ENCODE results near the gene CDIP1. TPM values are rescaled to one million over a fixed set of nuclear protein-coding genes. Genes with fewer than 3 reads are reported as not detected.
A peak's percentile ranks its signal among the peaks of the same experiment; 100 is the strongest.

The CDIP1 gene
- total RNA-seq, 6 donors from 2014 or later, result 7.3 to 27.0 (median 21.9) TPM

DNA sequence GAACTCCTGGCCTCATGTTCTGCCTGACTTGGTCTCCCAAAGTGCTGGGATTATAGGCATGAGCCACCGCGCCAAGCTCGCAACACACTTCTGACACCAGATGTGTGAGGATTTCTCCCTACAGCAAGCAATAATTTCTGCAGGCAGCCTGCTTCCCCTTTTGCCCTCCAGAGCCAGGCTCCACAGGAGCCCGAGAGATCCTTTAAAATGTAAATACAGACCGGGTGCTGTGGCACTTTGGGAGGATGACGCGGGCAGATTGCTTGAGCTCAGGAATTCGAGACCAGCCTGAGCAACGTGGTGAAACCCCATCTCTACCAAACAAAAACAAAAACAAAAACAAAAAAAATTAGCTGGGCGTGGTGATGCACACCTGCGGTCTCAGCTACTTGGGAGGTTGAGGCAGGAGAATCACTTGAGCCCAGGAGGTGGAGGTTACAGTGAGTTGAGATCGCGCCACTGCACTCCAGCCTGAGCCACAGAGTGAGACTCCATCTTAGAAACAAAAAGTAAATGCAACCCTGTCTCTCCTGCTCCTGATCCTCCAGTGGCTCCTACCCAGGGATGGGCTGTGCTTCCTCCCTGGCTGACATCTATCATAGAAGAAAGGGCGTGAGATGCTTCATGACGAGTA lies 32.2 kb upstream of the CDIP1 start:
- DNase-seq (no peak), ATAC-seq (ENCODE audit: low FRiP score in 2 of 2) (no peak)
- Histone ChIP-seq H3K36me3 (no peaks in the 10 kb centered on the region), H3K9me3 (no peaks in the 10 kb centered on the region), H3K4me1 (no peaks in the 10 kb centered on the region), H3K27ac (no peak overlapping the region), H3K4me3 (no peak overlapping the region), H3K27me3 (no peaks in the 10 kb centered on the region)
- TF ChIP-seq EP300 (IDR thresholded peaks at IDR 0.05), result no peak
- TF ChIP-seq, protein P1, sequence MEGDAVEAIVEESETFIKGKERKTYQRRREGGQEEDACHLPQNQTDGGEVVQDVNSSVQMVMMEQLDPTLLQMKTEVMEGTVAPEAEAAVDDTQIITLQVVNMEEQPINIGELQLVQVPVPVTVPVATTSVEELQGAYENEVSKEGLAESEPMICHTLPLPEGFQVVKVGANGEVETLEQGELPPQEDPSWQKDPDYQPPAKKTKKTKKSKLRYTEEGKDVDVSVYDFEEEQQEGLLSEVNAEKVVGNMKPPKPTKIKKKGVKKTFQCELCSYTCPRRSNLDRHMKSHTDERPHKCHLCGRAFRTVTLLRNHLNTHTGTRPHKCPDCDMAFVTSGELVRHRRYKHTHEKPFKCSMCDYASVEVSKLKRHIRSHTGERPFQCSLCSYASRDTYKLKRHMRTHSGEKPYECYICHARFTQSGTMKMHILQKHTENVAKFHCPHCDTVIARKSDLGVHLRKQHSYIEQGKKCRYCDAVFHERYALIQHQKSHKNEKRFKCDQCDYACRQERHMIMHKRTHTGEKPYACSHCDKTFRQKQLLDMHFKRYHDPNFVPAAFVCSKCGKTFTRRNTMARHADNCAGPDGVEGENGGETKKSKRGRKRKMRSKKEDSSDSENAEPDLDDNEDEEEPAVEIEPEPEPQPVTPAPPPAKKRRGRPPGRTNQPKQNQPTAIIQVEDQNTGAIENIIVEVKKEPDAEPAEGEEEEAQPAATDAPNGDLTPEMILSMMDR (IDR thresholded peaks at IDR 0.05), result no peak
- TF ChIP-seq POLR2AphosphoS5 (IDR thresholded peaks at IDR 0.05), result no peak
- TF ChIP-seq POLR2A (IDR thresholded peaks at IDR 0.05), result no peak
- WGBS, 2 donors, result 76 to 78% methylated on average over 15 of the region's 15 CpGs

DNA sequence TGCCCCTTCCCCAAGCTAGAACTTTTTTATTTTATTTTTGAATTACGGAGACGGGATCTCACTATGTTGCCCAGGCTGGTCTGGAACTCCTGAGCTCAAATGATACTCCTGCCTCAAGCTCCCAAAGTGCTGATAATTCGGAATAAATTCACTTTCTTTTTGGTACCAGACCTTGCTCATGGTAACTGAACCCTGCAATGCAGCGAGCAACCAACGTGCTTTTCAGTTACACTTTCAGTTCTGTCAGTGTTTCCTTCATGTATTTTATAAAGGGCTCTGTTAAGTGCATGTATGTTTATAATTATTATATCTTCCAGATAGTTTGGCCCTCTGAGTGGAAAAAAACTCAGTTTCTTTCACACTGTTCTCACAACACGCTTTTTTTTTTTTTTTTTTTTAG lies 31.5 kb upstream of the CDIP1 start:
- Histone ChIP-seq H3K4me1 (no peaks in the 10 kb centered on the region), H3K4me3 (no peak overlapping the region), H3K27me3 (no peaks in the 10 kb centered on the region), H3K27ac (no peak overlapping the region), H3K36me3 (no peaks in the 10 kb centered on the region), H3K9me3 (no peaks in the 10 kb centered on the region)
- DNase-seq (no peak), ATAC-seq (ENCODE audit: low FRiP score in 2 of 2) (no peak)
- 80 to 82% methylated on average over 6 of the region's 6 CpGs for WGBS, 2 donors
- TF ChIP-seq, protein P1 (IDR thresholded peaks at IDR 0.05), result no peak
- no peak for TF ChIP-seq POLR2AphosphoS5 (IDR thresholded peaks at IDR 0.05)
- TF ChIP-seq POLR2A (IDR thresholded peaks at IDR 0.05), result no peak

DNA sequence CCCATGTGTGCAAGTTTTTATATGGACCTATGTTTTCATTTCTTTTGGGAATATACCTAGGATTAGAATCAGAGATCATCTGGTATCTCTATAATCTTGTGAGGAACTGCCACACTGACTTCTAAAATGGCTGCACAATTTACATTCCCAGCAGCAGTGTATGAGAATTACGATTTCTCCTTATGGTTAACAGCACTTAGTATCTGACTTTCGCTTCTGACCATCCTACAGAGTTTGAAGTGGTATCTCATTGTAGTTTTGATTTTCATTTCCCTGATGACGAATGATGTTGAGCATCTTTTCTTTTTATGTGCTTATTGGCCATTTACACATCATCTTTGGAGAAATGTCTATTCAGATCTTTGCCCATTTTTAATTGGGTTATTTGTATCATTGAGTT lies 27.6 kb upstream of the CDIP1 start:
- WGBS, 2 donors, result 79 to 80% methylated on average over 3 of the region's 3 CpGs
- Histone ChIP-seq H3K27ac (no peak overlapping the region), H3K9me3 (no peaks in the 10 kb centered on the region), H3K36me3 (no peaks in the 10 kb centered on the region), H3K4me1 (no peaks in the 10 kb centered on the region), H3K27me3 (no peaks in the 10 kb centered on the region), H3K4me3 (no peak overlapping the region)
- TF ChIP-seq EP300 (IDR thresholded peaks at IDR 0.05) (no peak), POLR2A (IDR thresholded peaks at IDR 0.05) (no peak), POLR2AphosphoS5 (IDR thresholded peaks at IDR 0.05) (no peak)
- TF ChIP-seq, protein P1 (IDR thresholded peaks at IDR 0.05), result no peak
- ATAC-seq (ENCODE audit: low FRiP score in 2 of 2) (no peak), DNase-seq (no peak)

DNA sequence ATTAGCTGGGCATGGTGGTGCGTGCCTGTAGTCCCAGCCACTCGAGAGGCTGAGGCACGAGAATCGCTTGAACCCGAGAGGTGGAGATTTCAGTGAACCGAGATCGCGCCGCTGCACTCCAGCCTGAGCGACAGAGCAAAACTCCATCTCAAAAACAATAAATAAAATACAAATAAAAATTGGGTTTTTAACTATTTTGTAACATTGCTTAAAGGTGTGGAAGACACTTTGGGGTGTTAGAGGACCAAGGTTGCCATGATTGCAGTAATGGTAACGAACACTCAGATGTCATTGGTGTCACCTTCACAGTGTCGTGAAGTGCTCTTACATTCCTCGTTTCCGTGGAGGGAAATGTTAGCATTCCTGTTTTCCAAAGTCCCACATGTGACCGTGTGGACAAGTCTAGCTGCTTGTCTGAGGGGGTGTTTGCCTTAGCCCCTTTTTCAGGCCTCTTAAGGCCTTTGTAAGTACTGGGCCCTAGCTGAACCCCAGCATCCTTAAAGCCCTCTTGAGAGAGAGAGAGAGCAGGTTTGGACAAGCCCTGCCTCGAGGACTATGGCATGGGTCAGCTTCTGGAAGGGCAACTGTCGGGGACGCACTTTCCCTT lies 26.2 kb upstream of the CDIP1 start:
- Histone ChIP-seq H3K9me3 (no peaks in the 10 kb centered on the region), H3K4me3 (no peak overlapping the region), H3K36me3 (no peaks in the 10 kb centered on the region), H3K27me3 (no peaks in the 10 kb centered on the region), H3K4me1 (no peaks in the 10 kb centered on the region), H3K27ac (no peak overlapping the region)
- peak in 1 of 2 donors; percentile 70 for ATAC-seq (ENCODE audit: low FRiP score in 2 of 2)
- no peak for TF ChIP-seq POLR2A (IDR thresholded peaks at IDR 0.05)
- TF ChIP-seq EP300 (IDR thresholded peaks at IDR 0.05), result no peak
- TF ChIP-seq, protein P1 (IDR thresholded peaks at IDR 0.05), result no peak
- no peak for TF ChIP-seq POLR2AphosphoS5 (IDR thresholded peaks at IDR 0.05)
- 67 to 71% methylated on average over 16 to 18 of the region's 18 CpGs for WGBS, 2 donors
- no peak for DNase-seq

DNA sequence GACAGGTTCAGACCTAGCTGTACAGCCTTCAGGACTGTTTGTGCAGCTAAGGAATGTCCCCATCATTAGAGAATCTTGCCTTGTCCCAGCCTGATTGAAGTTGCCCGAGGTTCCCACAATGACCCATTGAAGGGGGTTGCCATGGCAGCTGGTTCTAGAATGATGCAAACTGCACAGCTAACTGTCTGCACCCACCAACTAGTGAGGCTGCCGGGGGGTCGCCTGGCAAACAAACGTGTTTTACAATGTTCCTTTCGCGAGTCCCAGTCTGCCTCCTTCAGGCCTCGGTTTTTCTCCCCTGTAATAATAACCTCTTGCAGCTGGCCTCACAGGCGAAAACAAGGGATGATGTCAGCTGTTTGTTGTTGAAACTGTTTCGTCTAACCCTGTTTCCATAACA lies 23.0 kb upstream of the CDIP1 start:
- Histone ChIP-seq H3K27ac (no peak overlapping the region), H3K27me3 (no peaks in the 10 kb centered on the region), H3K4me3 (no peak overlapping the region), H3K9me3 (no peaks in the 10 kb centered on the region), H3K4me1 (no peaks in the 10 kb centered on the region), H3K36me3 (no peaks in the 10 kb centered on the region)
- ATAC-seq (ENCODE audit: low FRiP score in 2 of 2), result no peak
- TF ChIP-seq POLR2AphosphoS5 (IDR thresholded peaks at IDR 0.05) (no peak), POLR2A (IDR thresholded peaks at IDR 0.05) (no peak), EP300 (IDR thresholded peaks at IDR 0.05) (no peak)
- TF ChIP-seq, protein P1 (IDR thresholded peaks at IDR 0.05), result no peak
- 60 to 76% methylated on average over 5 to 9 of the region's 9 CpGs for WGBS, 2 donors
- no peak for DNase-seq

All from upper lobe of left lung (tissue), 6 donors.